KOPT-K1 (cell line): ENCODE results near the gene OR11H7.
"Not testable (repeated sequence)": the region's sequence is repeated elsewhere in the genome, so short reads cannot be mapped to it uniquely, and the experiment has no call there.

Experiments used
- H3K27ac ChIP-seq: fragments of 200-600 bp; sonication (generic); 2 replicates; pipeline ENCODE4 v1.5.1; 2016; ENCODE audit warnings: antibody characterized with exemption, mild to moderate bottlenecking, low read depth, low read length; ENCODE audit not compliant: poor library complexity, severe bottlenecking
- H3K36me3 ChIP-seq: fragments of 200-600 bp; sonication (generic); 2 replicates; pipeline ENCODE4 v1.5.1; 2017; ENCODE audit warnings: antibody characterized with exemption, mild to moderate bottlenecking, low read length, moderate library complexity; ENCODE audit not compliant: insufficient read depth
- H3K9me3 ChIP-seq: fragments of 200-600 bp; sonication (generic); 2 replicates; pipeline ENCODE4 v1.5.1; 2017; ENCODE audit warnings: antibody characterized with exemption, low read length, mild to moderate bottlenecking; ENCODE audit not compliant: insufficient read depth, poor library complexity, severe bottlenecking

The OR11H7 gene

DNA sequence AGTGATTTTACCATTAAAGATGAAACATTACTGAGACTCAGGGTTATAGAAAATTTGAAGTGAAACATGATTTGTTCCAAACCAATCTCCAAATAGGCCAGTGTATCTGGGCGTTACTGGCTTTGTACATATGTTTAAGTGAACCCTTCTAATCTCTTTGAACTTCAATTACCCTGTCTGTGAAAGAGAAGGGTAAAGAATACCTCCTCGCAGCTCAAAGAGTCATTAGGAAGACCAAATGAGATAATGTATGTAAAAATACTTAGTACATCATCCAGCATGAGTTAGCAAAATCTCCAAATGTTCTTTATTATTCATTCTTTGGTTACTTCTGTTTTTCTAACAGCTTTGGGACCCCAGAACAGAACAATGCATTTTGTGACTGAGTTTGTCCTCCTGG, 5.4 kb upstream of the OR11H7 start, which contains the start of gene OR11H6:
TSS of gene OR11H6 (plus strand) at position 301 of the 400 bp plus-strand sequence. CDS start at position 301, 0 bp downstream.
- H3K27ac ChIP-seq = no peak within 1 kb of the TSS
- H3K9me3 ChIP-seq = no peaks in the 10 kb centered on the region
- H3K36me3 ChIP-seq = no peaks in the 10 kb centered on the region

DNA sequence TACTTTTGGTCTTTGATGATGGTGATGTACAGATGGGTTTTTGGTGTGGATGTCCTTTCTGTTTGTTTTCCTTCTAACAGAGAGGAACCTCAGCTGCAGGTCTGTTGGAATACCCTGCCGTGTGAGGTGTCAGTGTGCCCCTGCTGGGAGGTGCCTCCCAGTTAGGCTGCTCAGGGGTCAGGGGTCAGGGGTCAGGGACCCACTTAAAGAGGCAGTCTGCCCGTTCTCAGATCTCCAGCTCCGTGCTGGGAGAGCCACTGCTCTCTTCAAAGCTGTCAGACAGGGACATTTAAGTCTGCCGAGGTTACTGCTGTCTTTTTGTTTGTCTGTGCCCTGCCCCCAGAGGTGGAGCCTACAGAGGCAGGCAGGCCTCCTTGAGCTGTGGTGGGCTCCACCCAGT, 6.6 kb downstream of the OR11H7 start:
- H3K27ac ChIP-seq, H3K36me3 ChIP-seq, H3K9me3 ChIP-seq: not testable (repeated sequence)

DNA sequence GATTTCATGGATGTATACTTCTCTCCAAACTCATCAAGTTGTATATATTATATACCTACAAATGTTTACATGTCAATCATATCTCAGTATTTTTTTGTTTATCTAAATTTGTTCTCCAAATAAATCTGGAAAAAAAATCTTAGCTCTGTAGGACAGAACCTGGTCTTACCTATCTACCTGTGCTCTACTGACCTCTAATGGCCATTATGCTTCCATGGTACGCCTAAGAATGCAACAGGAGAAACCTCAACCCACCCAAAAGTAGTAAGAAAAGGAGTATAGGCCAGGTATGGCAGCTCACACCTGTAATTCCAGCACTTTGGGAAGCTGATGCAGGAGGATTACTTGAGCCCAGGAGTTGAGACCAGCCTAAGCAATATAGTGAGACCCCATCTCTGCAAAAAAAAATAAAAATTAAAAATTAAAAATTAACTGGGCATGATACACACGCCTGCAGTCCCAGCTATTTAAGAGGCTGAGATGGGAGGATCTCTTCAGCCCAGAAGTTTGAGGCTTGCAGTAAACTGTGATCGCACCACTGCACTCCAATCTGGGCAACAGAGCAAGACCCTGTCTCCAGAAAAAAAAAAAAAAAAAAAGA, 19.0 kb downstream of the OR11H7 start:
- Histone ChIP-seq H3K27ac (no peak overlapping the region), H3K36me3 (no peaks in the 10 kb centered on the region), H3K9me3 (peaks cover 2% of the 10 kb centered on the region)

DNA sequence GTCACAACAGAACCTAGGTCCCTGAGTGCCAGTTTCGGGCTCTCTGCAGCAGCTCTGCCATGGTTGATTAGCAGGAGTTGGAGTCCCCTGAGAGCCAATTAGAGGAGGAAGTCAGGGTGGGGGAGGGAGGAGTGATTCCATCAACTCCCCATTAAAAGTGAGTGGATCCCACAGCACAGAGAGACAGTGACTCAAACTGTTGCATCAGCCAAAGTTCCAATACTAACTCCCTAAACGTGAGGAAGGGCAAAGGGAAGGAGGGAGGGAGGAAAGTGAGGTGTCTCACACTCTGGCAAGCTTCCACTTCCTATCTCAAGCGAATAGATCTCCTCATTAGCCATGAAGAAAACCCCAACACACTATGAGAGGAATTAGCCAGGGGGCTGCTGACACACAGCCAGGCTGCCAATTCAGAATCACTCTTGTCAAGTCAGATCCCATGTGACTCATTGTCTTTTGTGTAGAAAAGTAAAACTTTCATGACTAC, 33.9 kb downstream of the OR11H7 start:
- Histone ChIP-seq H3K9me3 (no peaks in the 10 kb centered on the region), H3K27ac (no peak overlapping the region), H3K36me3 (no peaks in the 10 kb centered on the region)

DNA sequence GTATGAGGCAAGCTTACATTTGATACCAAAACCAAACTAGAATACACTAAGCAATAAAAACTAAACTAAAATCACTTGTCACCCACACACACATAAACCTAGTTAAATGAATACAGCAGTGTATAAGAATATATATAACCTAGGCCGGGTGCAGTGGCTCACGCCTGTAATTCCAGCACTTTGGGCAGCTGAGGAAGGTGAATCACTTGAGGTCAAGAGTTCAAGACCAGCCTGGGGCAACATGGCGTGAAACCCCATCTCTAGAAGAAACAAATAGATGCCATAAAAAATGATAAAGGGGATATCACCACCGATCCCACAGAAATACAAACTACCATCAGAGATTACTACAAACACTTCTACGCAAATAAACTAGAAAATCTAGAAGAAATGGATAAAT, 35.6 kb downstream of the OR11H7 start:
- not testable (repeated sequence) for H3K27ac ChIP-seq, H3K9me3 ChIP-seq, H3K36me3 ChIP-seq

DNA sequence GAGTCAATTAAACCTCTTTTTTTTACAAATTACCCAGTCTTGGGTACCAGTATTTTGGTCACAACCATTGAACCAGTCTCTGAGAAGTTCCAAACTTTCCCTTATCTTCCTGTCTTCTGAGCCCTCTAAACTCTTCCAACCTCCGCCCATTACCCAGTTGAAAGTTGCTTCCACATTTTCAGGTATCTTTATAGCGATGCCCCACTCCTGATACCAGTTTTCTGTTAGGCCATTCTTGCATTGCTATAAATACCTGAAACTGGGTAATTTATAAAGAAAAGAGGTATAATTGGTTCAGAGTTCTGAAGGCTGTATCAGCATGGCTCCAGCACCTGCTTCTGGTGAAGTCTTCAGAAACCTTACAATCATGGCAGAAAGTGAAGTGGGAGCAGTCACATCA, 45.3 kb downstream of the OR11H7 start:
- no peak overlapping the region for H3K27ac ChIP-seq
- H3K36me3 ChIP-seq = no peaks in the 10 kb centered on the region
- H3K9me3 ChIP-seq = peaks cover 40% of the 10 kb centered on the region

DNA sequence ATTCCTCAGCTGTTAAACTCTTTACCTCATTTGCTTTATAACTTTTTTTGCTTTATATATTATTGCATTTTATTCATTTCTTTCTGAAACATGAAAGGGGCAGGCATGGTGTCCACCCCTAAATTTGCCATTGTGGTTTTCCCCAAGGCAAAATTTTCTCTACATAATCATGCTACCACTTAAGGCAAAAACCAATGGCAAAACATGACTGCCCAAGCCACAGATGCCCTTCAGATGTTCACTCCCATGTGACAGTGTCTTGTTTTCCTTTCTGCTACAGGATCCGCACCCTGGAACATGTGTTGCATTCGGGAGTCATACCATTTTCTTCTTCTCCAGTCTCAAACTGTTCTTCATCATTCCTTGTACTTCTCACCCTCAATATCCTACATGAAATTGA, 48.6 kb downstream of the OR11H7 start:
- Histone ChIP-seq H3K36me3 (no peaks in the 10 kb centered on the region), H3K9me3 (peaks cover 31% of the 10 kb centered on the region)

DNA sequence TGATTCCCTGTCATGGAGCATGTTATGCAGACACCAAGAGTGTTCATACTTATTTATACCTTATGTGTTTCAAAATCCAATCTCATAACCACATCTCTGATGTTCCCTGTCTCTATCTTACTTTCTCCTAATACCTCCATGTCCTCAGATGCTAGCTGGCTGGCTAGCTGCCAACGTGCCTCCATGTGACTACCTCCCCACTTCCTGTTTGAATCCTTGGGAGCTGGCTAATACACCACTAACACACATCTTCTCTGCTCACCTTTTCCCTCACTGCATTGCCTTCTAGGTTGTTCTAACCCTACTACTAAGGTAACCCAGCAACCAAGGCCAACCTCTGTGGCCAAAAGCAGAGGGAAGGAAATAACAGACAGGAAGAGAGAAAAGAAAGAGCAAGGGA, 49.6 kb downstream of the OR11H7 start:
- peaks cover 21% of the 10 kb centered on the region for H3K9me3 ChIP-seq
- H3K36me3 ChIP-seq = no peaks in the 10 kb centered on the region
- H3K27ac ChIP-seq = no peak overlapping the region

More for the DNA sequence above, 48.6 kb downstream of the OR11H7 start:
- H3K27ac ChIP-seq = no peak overlapping the region

DNA sequence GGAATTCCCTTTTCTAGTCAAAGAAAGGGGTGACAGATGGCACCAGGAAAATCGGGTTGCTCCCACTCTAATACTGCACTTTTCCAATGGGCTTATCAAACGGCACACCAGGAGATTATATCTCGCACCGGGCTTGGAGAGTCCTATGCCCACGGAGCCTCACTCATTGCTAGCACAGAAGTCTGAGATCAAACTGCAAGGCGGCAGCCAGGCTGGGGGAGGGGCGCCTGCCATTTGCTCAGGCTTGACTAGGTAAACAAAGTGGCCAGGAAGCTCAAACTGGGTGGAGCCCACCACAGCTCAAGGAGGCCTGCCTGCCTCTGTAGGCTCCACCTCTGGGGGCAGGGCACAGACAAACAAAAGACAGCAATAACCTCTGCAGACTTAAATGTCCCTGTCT, 51.5 kb downstream of the OR11H7 start:
- not testable (repeated sequence) for H3K36me3 ChIP-seq, H3K9me3 ChIP-seq, H3K27ac ChIP-seq
